Measurements from ENCODE around the gene PCF11. TPM values are rescaled to one million over a fixed set of nuclear protein-coding genes. Genes with fewer than 3 reads are reported as not detected.

The PCF11 gene
- total and polyA plus RNA-seq, 3 experiments from 2014 or later: 34.2 to 63.7 (median 58.8) TPM

GRCh38 chr11:83175815-83176214 lies 18.9 kb downstream of the PCF11 start:
- Histone ChIP-seq H3K9me3 (ENCODE audit: low read length) (no peaks in the 10 kb centered on the region), H3K4me3 (ENCODE audit: low read length) (no peak overlapping the region), H3K4me1 (ENCODE audit: insufficient read depth, low read length) (peaks cover 56% of the 10 kb centered on the region), H3K27me3 (ENCODE audit: insufficient read depth, low read length, poor library complexity, severe bottlenecking) (no peaks in the 10 kb centered on the region), H3K36me3 (ENCODE audit: insufficient read depth, low read length) (peaks cover 42% of the 10 kb centered on the region), H3K27ac (ENCODE audit: low read depth, low read length) (no peak overlapping the region)
- ChIA-PET CTCF (interaction anchor here (1.2 kb wide), 1 partner anchor 274 kb away, joined by 3 read pairs; the partner anchor contains the start of gene DDIAS), POLR2A (no interaction called here)
- H3K36me3 Mint-ChIP-seq: peaks cover 11 to 82% (median 16%) of the 10 kb centered on the region in 3 donors
- no peaks in the 10 kb centered on the region for H3K27me3 Mint-ChIP-seq
- peak overlapping the region in 6 of 8 donors; percentile 1 to 80 (median 47) for H3K27ac Mint-ChIP-seq
- no peak for DNase-seq
- no peak overlapping the region for H3K4me3 Mint-ChIP-seq
- H3K4me1 Mint-ChIP-seq: peaks cover 58 to 73% (median 72%) of the 10 kb centered on the region in 3 donors
- no peaks in the 10 kb centered on the region for H3K9me3 Mint-ChIP-seq

GRCh38 chr11:83181815-83182214 lies 24.9 kb downstream of the PCF11 start:
- Histone ChIP-seq H3K27me3 (ENCODE audit: insufficient read depth, low read length, poor library complexity, severe bottlenecking) (no peaks in the 10 kb centered on the region), H3K4me1 (ENCODE audit: insufficient read depth, low read length) (no peaks in the 10 kb centered on the region), H3K4me3 (ENCODE audit: low read length) (no peak overlapping the region), H3K27ac (ENCODE audit: low read depth, low read length) (no peak overlapping the region), H3K36me3 (ENCODE audit: insufficient read depth, low read length) (peaks cover 44% of the 10 kb centered on the region), H3K9me3 (ENCODE audit: low read length) (no peaks in the 10 kb centered on the region)
- Mint-ChIP-seq H3K27ac (peak overlapping the region in 6 of 8 donors; percentile 24 to 89 (median 60)), H3K36me3 (peaks cover 5 to 80% (median 16%) of the 10 kb centered on the region in 3 donors), H3K4me3 (no peak overlapping the region), H3K27me3 (no peaks in the 10 kb centered on the region), H3K9me3 (no peaks in the 10 kb centered on the region), H3K4me1 (peaks cover 30 to 40% (median 36%) of the 10 kb centered on the region in 3 donors)
- ChIA-PET CTCF (interaction anchor here (1.2 kb wide), 1 partner anchor 22 kb away, joined by 3 read pairs; no protein-coding TSS in a partner anchor), POLR2A (interaction anchor here (1.0 kb wide), 1 partner anchor 22 kb away, joined by 9 read pairs; no protein-coding TSS in a partner anchor)
- DNase-seq: no peak

GRCh38 chr11:83185767-83186166 lies 28.8 kb downstream of the PCF11 start:
- Histone ChIP-seq H3K4me1 (ENCODE audit: insufficient read depth, low read length) (no peaks in the 10 kb centered on the region), H3K4me3 (ENCODE audit: low read length) (no peak overlapping the region), H3K27ac (ENCODE audit: low read depth, low read length) (no peak overlapping the region), H3K27me3 (ENCODE audit: insufficient read depth, low read length, poor library complexity, severe bottlenecking) (no peaks in the 10 kb centered on the region), H3K9me3 (ENCODE audit: low read length) (no peaks in the 10 kb centered on the region), H3K36me3 (ENCODE audit: insufficient read depth, low read length) (peaks cover 27% of the 10 kb centered on the region)
- Mint-ChIP-seq H3K9me3 (no peaks in the 10 kb centered on the region), H3K36me3 (peaks cover 0 to 76% (median 19%) of the 10 kb centered on the region in 3 donors), H3K27ac (peak overlapping the region in 1 of 8 donors; percentile 56), H3K4me1 (peaks cover 22 to 35% (median 22%) of the 10 kb centered on the region in 3 donors), H3K4me3 (no peak overlapping the region), H3K27me3 (no peaks in the 10 kb centered on the region)
- DNase-seq: no peak
- ChIA-PET POLR2A (interaction anchor here (3.6 kb wide), 1 partner anchor 29 kb away, joined by 16 read pairs; the partner anchor contains the start of gene PCF11), CTCF (no interaction called here)

GRCh38 chr11:83187465-83187864 lies 30.5 kb downstream of the PCF11 start:
- H3K27ac Mint-ChIP-seq: peak overlapping the region in 5 of 8 donors; percentile 17 to 85 (median 76)

GRCh38 chr11:83191491-83191890 lies 34.6 kb downstream of the PCF11 start:
- Mint-ChIP-seq H3K27me3 (peaks cover 0 to 3% of the 10 kb centered on the region in 2 donors), H3K27ac (peak overlapping the region in 7 of 8 donors; percentile 14 to 100 (median 72)), H3K4me3 (peak overlapping the region; percentile 5 to 99 (median 33)), H3K9me3 (no peaks in the 10 kb centered on the region), H3K4me1 (peaks cover 49 to 57% (median 49%) of the 10 kb centered on the region in 3 donors), H3K36me3 (peaks cover 0 to 62% (median 15%) of the 10 kb centered on the region in 3 donors)
- CTCF ChIA-PET: interaction anchor here (1.6 kb wide), 1 partner anchor 19 kb away, joined by 3 read pairs; no protein-coding TSS in a partner anchor
- Histone ChIP-seq H3K9me3 (ENCODE audit: low read length) (no peaks in the 10 kb centered on the region), H3K27me3 (ENCODE audit: insufficient read depth, low read length, poor library complexity, severe bottlenecking) (no peaks in the 10 kb centered on the region), H3K27ac (ENCODE audit: low read depth, low read length) (peak overlapping the region; percentile 45), H3K4me1 (ENCODE audit: insufficient read depth, low read length) (peaks cover 31% of the 10 kb centered on the region), H3K4me3 (ENCODE audit: low read length) (no peak overlapping the region), H3K36me3 (ENCODE audit: insufficient read depth, low read length) (peaks cover 5% of the 10 kb centered on the region)
- DNase-seq: no peak
- POLR2A ChIA-PET: interaction anchor here (0.5 to 0.6 kb wide), 2 partner anchors 47 to 95 kb away, joined by 3 to 4 read pairs; no protein-coding TSS in a partner anchor

More at GRCh38 chr11:83187465-83187864, 30.5 kb downstream of the PCF11 start:
- ChIA-PET POLR2A (interaction anchor here (3.6 kb wide), 1 partner anchor 31 kb away, joined by 16 read pairs; the partner anchor contains the start of gene PCF11), CTCF (interaction anchor here (0.7 to 1.5 kb wide), 2 partner anchors 13 to 27 kb away, joined by 3 to 4 read pairs; no protein-coding TSS in a partner anchor)
- no peak overlapping the region for H3K4me3 ChIP-seq (ENCODE audit: low read length)
- no peak overlapping the region for H3K27ac ChIP-seq (ENCODE audit: low read depth, low read length)
- Mint-ChIP-seq H3K36me3 (peaks cover 0 to 76% (median 24%) of the 10 kb centered on the region in 3 donors), H3K4me1 (peaks cover 22 to 35% (median 22%) of the 10 kb centered on the region in 3 donors), H3K9me3 (no peaks in the 10 kb centered on the region), H3K27me3 (no peaks in the 10 kb centered on the region), H3K4me3 (peak overlapping the region in 1 of 7 donors; percentile 42)
- H3K27me3 ChIP-seq (ENCODE audit: insufficient read depth, low read length, poor library complexity, severe bottlenecking): no peaks in the 10 kb centered on the region
- peaks cover 7% of the 10 kb centered on the region for H3K4me1 ChIP-seq (ENCODE audit: insufficient read depth, low read length)
- peaks cover 28% of the 10 kb centered on the region for H3K36me3 ChIP-seq (ENCODE audit: insufficient read depth, low read length)
- DNase-seq: no peak
- H3K9me3 ChIP-seq (ENCODE audit: low read length): no peaks in the 10 kb centered on the region

- CTCF ChIA-PET: interaction anchor here (1.6 kb wide), 1 partner anchor 20 kb away, joined by 3 read pairs; no protein-coding TSS in a partner anchor
- peak overlapping the region in 7 of 8 donors; percentile 98 to 100 (median 100) for H3K27ac Mint-ChIP-seq
- POLR2A ChIA-PET: interaction anchor here (0.6 kb wide), 1 partner anchor 95 kb away, joined by 3 read pairs; no protein-coding TSS in a partner anchor
Measured at GRCh38 chr11:83191986-83192385, 35.1 kb downstream of the PCF11 start.

GRCh38 chr11:83192606-83193245 lies 35.8 kb downstream of the PCF11 start:
- ChIA-PET POLR2A (interaction anchor here (0.8 to 2.5 kb wide), 4 partner anchors 12 to 288 kb away, joined by 3 to 22 read pairs (median 4); partner anchors contain the start of gene PCF11), CTCF (interaction anchor here (1.1 to 1.9 kb wide), 3 partner anchors 36 to 292 kb away, joined by 3 to 7 read pairs (median 6); partner anchors contain the start of genes DDIAS, PCF11 and PRCP)
- H3K36me3 ChIP-seq (ENCODE audit: insufficient read depth, low read length): peaks cover 5% of the 10 kb centered on the region
- Mint-ChIP-seq H3K36me3 (peaks cover 0 to 52% (median 15%) of the 10 kb centered on the region in 3 donors), H3K4me1 (peaks cover 52 to 63% (median 57%) of the 10 kb centered on the region in 3 donors), H3K27me3 (peaks cover 0 to 3% of the 10 kb centered on the region in 2 donors), H3K27ac (peak overlapping the region; percentile 98 to 100 (median 100)), H3K9me3 (no peaks in the 10 kb centered on the region), H3K4me3 (peak overlapping the region; percentile 98 to 100 (median 99))
- no peaks in the 10 kb centered on the region for H3K27me3 ChIP-seq (ENCODE audit: insufficient read depth, low read length, poor library complexity, severe bottlenecking)
- peak overlapping the region; percentile 96 for H3K4me3 ChIP-seq (ENCODE audit: low read length)
- H3K4me1 ChIP-seq (ENCODE audit: insufficient read depth, low read length): peaks cover 34% of the 10 kb centered on the region
- no peaks in the 10 kb centered on the region for H3K9me3 ChIP-seq (ENCODE audit: low read length)
- no peak for DNase-seq
- peak overlapping the region; percentile 99 for H3K27ac ChIP-seq (ENCODE audit: low read depth, low read length)

More at GRCh38 chr11:83191986-83192385, 35.1 kb downstream of the PCF11 start:
- no peak overlapping the region for H3K4me3 ChIP-seq (ENCODE audit: low read length)
- Mint-ChIP-seq H3K36me3 (peaks cover 0 to 58% (median 15%) of the 10 kb centered on the region in 3 donors), H3K4me3 (peak overlapping the region; percentile 98 to 100 (median 99)), H3K9me3 (no peaks in the 10 kb centered on the region), H3K27me3 (peaks cover 0 to 3% of the 10 kb centered on the region in 2 donors), H3K4me1 (peaks cover 51 to 58% (median 53%) of the 10 kb centered on the region in 3 donors)
- DNase-seq: no peak
- peak overlapping the region; percentile 45 for H3K27ac ChIP-seq (ENCODE audit: low read depth, low read length)
- H3K9me3 ChIP-seq (ENCODE audit: low read length): no peaks in the 10 kb centered on the region
- H3K36me3 ChIP-seq (ENCODE audit: insufficient read depth, low read length): peaks cover 5% of the 10 kb centered on the region
- no peaks in the 10 kb centered on the region for H3K27me3 ChIP-seq (ENCODE audit: insufficient read depth, low read length, poor library complexity, severe bottlenecking)
- peaks cover 34% of the 10 kb centered on the region for H3K4me1 ChIP-seq (ENCODE audit: insufficient read depth, low read length)
